ENCODE data around the gene CCNYL1. TPM values are rescaled to one million over a fixed set of nuclear protein-coding genes. Genes with fewer than 3 reads are reported as not detected.
"Not testable (repeated sequence)": the region's sequence is repeated elsewhere in the genome, so short reads cannot be mapped to it uniquely, and the experiment has no call there.

Gene CCNYL1
- total RNA-seq, 1 donor from 2014 or later, result 18.8 TPM

- DNase-seq (ENCODE audit: low spot score, unreplicated experiment), result no peak
- H3K4me3 Mint-ChIP-seq (ENCODE audit: low read depth), result no peak overlapping the region
- peak overlapping the region; percentile 85 for H3K27ac Mint-ChIP-seq
- H3K9me3 Mint-ChIP-seq (ENCODE audit: low read depth), result no peaks in the 10 kb centered on the region
- no peaks in the 10 kb centered on the region for H3K27me3 Mint-ChIP-seq
- peaks cover 21% of the 10 kb centered on the region for H3K4me1 Mint-ChIP-seq (ENCODE audit: low read depth)
- no peak for TF ChIP-seq CTCF (IDR thresholded peaks at IDR 0.05; ENCODE audit: unreplicated experiment)
- no peaks in the 10 kb centered on the region for H3K36me3 Mint-ChIP-seq (ENCODE audit: insufficient read depth)
Observed at GRCh38 chr2:207747653-207748560, 36.5 kb downstream of the CCNYL1 start.

GRCh38 chr2:207748993-207749392 is 37.6 kb downstream of the CCNYL1 start:
- Mint-ChIP-seq H3K36me3 (ENCODE audit: insufficient read depth) (no peaks in the 10 kb centered on the region), H3K9me3 (ENCODE audit: low read depth) (no peaks in the 10 kb centered on the region), H3K27ac (no peak overlapping the region), H3K4me3 (ENCODE audit: low read depth) (no peak overlapping the region), H3K27me3 (no peaks in the 10 kb centered on the region), H3K4me1 (ENCODE audit: low read depth) (peaks cover 21% of the 10 kb centered on the region)
- peak; percentile 16 for TF ChIP-seq CTCF (IDR thresholded peaks at IDR 0.05; ENCODE audit: unreplicated experiment)
- DNase-seq (ENCODE audit: low spot score, unreplicated experiment), result no peak

- Mint-ChIP-seq H3K36me3 (ENCODE audit: insufficient read depth) (no peaks in the 10 kb centered on the region), H3K9me3 (ENCODE audit: low read depth) (no peaks in the 10 kb centered on the region), H3K27ac (peak overlapping the region; percentile 8), H3K4me1 (ENCODE audit: low read depth) (peaks cover 22% of the 10 kb centered on the region), H3K4me3 (ENCODE audit: low read depth) (no peak overlapping the region), H3K27me3 (no peaks in the 10 kb centered on the region)
- no peak for DNase-seq (ENCODE audit: low spot score, unreplicated experiment)
- TF ChIP-seq CTCF (IDR thresholded peaks at IDR 0.05; ENCODE audit: unreplicated experiment), result no peak
Observed at GRCh38 chr2:207749873-207750272, 38.4 kb downstream of the CCNYL1 start.

GRCh38 chr2:207750345-207750744 is 38.9 kb downstream of the CCNYL1 start:
- H3K4me1 Mint-ChIP-seq (ENCODE audit: low read depth), result peaks cover 22% of the 10 kb centered on the region
- H3K27ac Mint-ChIP-seq, result peak overlapping the region; percentile 8
- no peaks in the 10 kb centered on the region for H3K36me3 Mint-ChIP-seq (ENCODE audit: insufficient read depth)
- no peaks in the 10 kb centered on the region for H3K27me3 Mint-ChIP-seq
- no peaks in the 10 kb centered on the region for H3K9me3 Mint-ChIP-seq (ENCODE audit: low read depth)
- DNase-seq (ENCODE audit: low spot score, unreplicated experiment), result no peak
- H3K4me3 Mint-ChIP-seq (ENCODE audit: low read depth), result no peak overlapping the region
- TF ChIP-seq CTCF (IDR thresholded peaks at IDR 0.05; ENCODE audit: unreplicated experiment), result no peak

- Mint-ChIP-seq H3K36me3 (ENCODE audit: insufficient read depth) (peaks cover 2% of the 10 kb centered on the region), H3K4me3 (ENCODE audit: low read depth) (no peak overlapping the region), H3K27me3 (no peaks in the 10 kb centered on the region), H3K4me1 (ENCODE audit: low read depth) (peaks cover 22% of the 10 kb centered on the region), H3K27ac (no peak overlapping the region), H3K9me3 (ENCODE audit: low read depth) (no peaks in the 10 kb centered on the region)
- DNase-seq (ENCODE audit: low spot score, unreplicated experiment), result no peak
- no peak for TF ChIP-seq CTCF (IDR thresholded peaks at IDR 0.05; ENCODE audit: unreplicated experiment)
Observed at GRCh38 chr2:207750876-207751275, 39.4 kb downstream of the CCNYL1 start.

GRCh38 chr2:207753688-207754087 is 42.2 kb downstream of the CCNYL1 start:
- not testable (repeated sequence) for H3K27me3 Mint-ChIP-seq; DNase-seq (ENCODE audit: low spot score, unreplicated experiment); H3K9me3 Mint-ChIP-seq (ENCODE audit: low read depth); H3K4me3 Mint-ChIP-seq (ENCODE audit: low read depth)
- Mint-ChIP-seq H3K27ac (peak overlapping the region; percentile 63), H3K4me1 (ENCODE audit: low read depth) (peaks cover 12% of the 10 kb centered on the region), H3K36me3 (ENCODE audit: insufficient read depth) (peaks cover 11% of the 10 kb centered on the region)
